K562 (cell line): ENCODE results near the gene ARHGAP9. TPM values are rescaled to one million over a fixed set of nuclear protein-coding genes. Genes with fewer than 3 reads are reported as not detected.
A peak's percentile ranks its signal among the peaks of the same experiment; 100 is the strongest.

Experiments
- ARID4B ChIP-seq: sonication (generic); formaldehyde crosslinking; IDR thresholded peaks from 2 replicates; pipeline ENCODE4 v1.8.0; 2022; ENCODE audit warnings: mild to moderate bottlenecking, missing genetic modification reagents
- ATF2 ChIP-seq: sonication (generic); formaldehyde crosslinking; IDR thresholded peaks from 2 replicates; pipeline ENCODE4 v1.8.1; 2022; ENCODE audit warnings: missing genetic modification reagents
- CBX5 ChIP-seq: IDR thresholded peaks from 2 replicates; pipeline ENCODE4 v1.6.1; 2014; ENCODE audit warnings: low read depth, borderline replicate concordance
- DACH1 ChIP-seq: fragments of 450-650 bp; IDR thresholded peaks from 2 replicates; pipeline ENCODE4 v1.6.1; 2018; ENCODE audit not compliant: partially characterized antibody
- DMBX1 ChIP-seq: fragments of 250-450 bp; sonication (Bioruptor Pico); IDR thresholded peaks from 2 replicates; pipeline ENCODE4 v1.8.0; 2022; ENCODE audit warnings: inconsistent platforms, mild to moderate bottlenecking, moderate library complexity, borderline replicate concordance
- ESRRB ChIP-seq: fragments of 250-450 bp; sonication (Bioruptor Pico); IDR thresholded peaks from 2 replicates; pipeline ENCODE4 v1.5.0; 2020; ENCODE audit warnings: mild to moderate bottlenecking, moderate library complexity, borderline replicate concordance
- KDM5B ChIP-seq: fragments of 200-600 bp; sonication (generic); IDR thresholded peaks from 2 replicates; pipeline ENCODE4 v1.6.1; 2012; ENCODE audit warnings: low read depth, mild to moderate bottlenecking, moderate library complexity, low read length, control low read depth, inconsistent platforms; ENCODE audit not compliant: insufficient replicate concordance
- L3MBTL2 ChIP-seq: fragments of 450-650 bp; IDR thresholded peaks from 2 replicates; pipeline ENCODE4 v1.6.1; 2016; ENCODE audit warnings: mild to moderate bottlenecking, moderate library complexity
- NBN ChIP-seq: fragments of 450-650 bp; IDR thresholded peaks from 2 replicates; pipeline ENCODE4 v1.6.1; 2016; ENCODE audit warnings: low read depth, mild to moderate bottlenecking
- NR2C1 ChIP-seq, 2 experiments: fragments of 450-650 bp; IDR thresholded peaks; 2 replicates each; pipeline ENCODE4 v1.6.1; 2017; ENCODE audit warnings: mild to moderate bottlenecking in 2 of 2, antibody characterized with exemption in 1 of 2, inconsistent platforms in 1 of 2, missing compliant biosample characterization in 1 of 2, missing genetic modification characterization in 1 of 2
- NR2C2 ChIP-seq, 2 experiments: fragments of 200-800 bp in 1 of 2; sonication (Bioruptor generic) in 1 of 2; sonication (generic) in 1 of 2; formaldehyde crosslinking in 1 of 2; IDR thresholded peaks; 2 replicates each; pipeline versions ENCODE4 v1.6.1 to v1.8.0; 2016 to 2022; ENCODE audit warnings: mild to moderate bottlenecking in 1 of 2, missing compliant biosample characterization in 1 of 2, missing genetic modification characterization in 1 of 2, missing genetic modification reagents in 1 of 2
- NR4A1 ChIP-seq, 2 experiments: fragments of 250-450 bp in 1 of 2; fragments of 450-650 bp in 1 of 2; sonication (Bioruptor Pico) in 1 of 2; IDR thresholded peaks; 2 replicates each; pipeline versions ENCODE4 v1.4.0 to v1.6.1; 2016 to 2020; ENCODE audit warnings: mild to moderate bottlenecking in 2 of 2, missing compliant biosample characterization in 1 of 2, missing genetic modification characterization in 1 of 2, moderate library complexity in 1 of 2
- ZKSCAN3 ChIP-seq: fragments of 250-450 bp; sonication (Bioruptor Pico); IDR thresholded peaks from 2 replicates; pipeline ENCODE4 v1.4.0; 2020
- ZNF165 ChIP-seq: fragments of 250-450 bp; sonication (Bioruptor Pico); IDR thresholded peaks from 2 replicates; pipeline ENCODE4 v1.4.0; 2020; ENCODE audit warnings: borderline replicate concordance
- polyA plus RNA-seq, 8 experiments: library from polyadenylated mRNA; depleted of rRNA in 4 of 8; stranded (reverse) in 5 of 8; unstranded in 3 of 8; fragments of >200 nt; fragmentation: Nextera tagmentation in 2 of 8; fragmentation: Illumina TruSeq in 1 of 8; extraction: Ambion mirVana in 2 of 8; extraction: Trizol in 1 of 8; gene quantifications; 2 replicates each; pipeline versions ENCODE4 v1.2.1 to v1.2.3, GENCODE V29; 2011 to 2014; ENCODE audit warnings: inconsistent platforms in 1 of 8, missing spikeins in 1 of 8
- total RNA-seq, 7 experiments: library from RNA; depleted of rRNA in 6 of 7; stranded (reverse); fragments of >200 nt in 6 of 7; fragmentation: Illumina TruSeq in 2 of 7; extraction: Trizol in 2 of 7; gene quantifications; 2 replicates each; pipeline versions ENCODE4 v1.2.1 to v1.2.3, GENCODE V29; 2011 to 2021; ENCODE audit warnings: low replicate concordance in 1 of 7
- TF ChIP-seq, protein P1 (sequence below): fragments of 250-450 bp; sonication (Bioruptor Pico); IDR thresholded peaks from 2 replicates; pipeline ENCODE4 v1.4.0; 2020; ENCODE audit warnings: mild to moderate bottlenecking
- TF ChIP-seq, protein P2 (sequence below): fragments of 250-450 bp; sonication (Bioruptor Pico); IDR thresholded peaks from 2 replicates; pipeline ENCODE4 v1.4.0; 2020

The ARHGAP9 gene
- total and polyA plus RNA-seq, 9 of the 15 experiments (the other 6 are each of a cell fraction or from before 2014, with no cell fraction given), result 1.5 to 10.2 (median 5.1) TPM

GRCh38 chr12:57459055-57459749, 20.5 kb downstream of the ARHGAP9 start (continued):
- TF ChIP-seq, protein P1, sequence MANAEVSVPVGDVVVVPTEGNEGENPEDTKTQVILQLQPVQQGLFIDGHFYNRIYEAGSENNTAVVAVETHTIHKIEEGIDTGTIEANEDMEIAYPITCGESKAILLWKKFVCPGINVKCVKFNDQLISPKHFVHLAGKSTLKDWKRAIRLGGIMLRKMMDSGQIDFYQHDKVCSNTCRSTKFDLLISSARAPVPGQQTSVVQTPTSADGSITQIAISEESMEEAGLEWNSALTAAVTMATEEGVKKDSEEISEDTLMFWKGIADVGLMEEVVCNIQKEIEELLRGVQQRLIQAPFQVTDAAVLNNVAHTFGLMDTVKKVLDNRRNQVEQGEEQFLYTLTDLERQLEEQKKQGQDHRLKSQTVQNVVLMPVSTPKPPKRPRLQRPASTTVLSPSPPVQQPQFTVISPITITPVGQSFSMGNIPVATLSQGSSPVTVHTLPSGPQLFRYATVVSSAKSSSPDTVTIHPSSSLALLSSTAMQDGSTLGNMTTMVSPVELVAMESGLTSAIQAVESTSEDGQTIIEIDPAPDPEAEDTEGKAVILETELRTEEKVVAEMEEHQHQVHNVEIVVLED (CRISPR knock-in tag), result 0 out of 2 replicates have a peak, but pooled peaks have one; percentile 3
- TF ChIP-seq, protein P2, sequence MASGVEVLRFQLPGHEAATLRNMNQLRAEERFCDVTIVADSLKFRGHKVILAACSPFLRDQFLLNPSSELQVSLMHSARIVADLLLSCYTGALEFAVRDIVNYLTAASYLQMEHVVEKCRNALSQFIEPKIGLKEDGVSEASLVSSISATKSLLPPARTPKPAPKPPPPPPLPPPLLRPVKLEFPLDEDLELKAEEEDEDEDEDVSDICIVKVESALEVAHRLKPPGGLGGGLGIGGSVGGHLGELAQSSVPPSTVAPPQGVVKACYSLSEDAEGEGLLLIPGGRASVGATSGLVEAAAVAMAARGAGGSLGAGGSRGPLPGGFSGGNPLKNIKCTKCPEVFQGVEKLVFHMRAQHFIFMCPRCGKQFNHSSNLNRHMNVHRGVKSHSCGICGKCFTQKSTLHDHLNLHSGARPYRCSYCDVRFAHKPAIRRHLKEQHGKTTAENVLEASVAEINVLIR (CRISPR knock-in tag), result peak; percentile 76
- no peak for TF ChIP-seq ATF2
- 0 out of 2 replicates have a peak, but pooled peaks have one; percentile 15 for TF ChIP-seq ZNF165 (CRISPR knock-in tag)
- TF ChIP-seq NR2C2 (CRISPR knock-in tag; IDR thresholded peaks at IDR 0.05), result 0 out of 2 replicates have a peak, but pooled peaks have one; percentile 29
- peak; percentile 8; the same call in 1 of the 2 replicates for TF ChIP-seq NR2C2 (tag; IDR thresholded peaks at IDR 0.05)
- 0 out of 2 replicates have a peak, but pooled peaks have one; percentile 31 for TF ChIP-seq DMBX1
- TF ChIP-seq NR2C1 (IDR thresholded peaks at IDR 0.05), result peak; percentile 28; the same call in 1 of the 2 replicates
- TF ChIP-seq NR2C1 (tag; IDR thresholded peaks at IDR 0.05), result no peak
- peak; percentile 46; the same call in 1 of the 2 replicates for TF ChIP-seq NBN
- no peak for TF ChIP-seq NR4A1 (CRISPR knock-in tag; IDR thresholded peaks at IDR 0.05)
- TF ChIP-seq NR4A1 (tag; IDR thresholded peaks at IDR 0.05), result no peak
- no peak for TF ChIP-seq ZKSCAN3 (CRISPR knock-in tag)
- no peak for TF ChIP-seq ESRRB (CRISPR knock-in tag)
- no peak for TF ChIP-seq CBX5
- TF ChIP-seq L3MBTL2, result peak; percentile 37
- TF ChIP-seq DACH1, result no peak
- TF ChIP-seq ARID4B, result peak; percentile 69; the same call in 1 of the 2 replicates
- no peak for TF ChIP-seq KDM5B
